Activated naive CD4-positive, alpha-beta T cell treated with Interleukin-2 at 50 U/mL for 16 hours (primary cell): ENCODE measurements around the gene METTL18.

ENCODE experiments used
- DNase-seq: peaks from one replicate; pipeline ENCODE4 v3.0.0-alpha.2; 2020

The METTL18 gene

DNA sequence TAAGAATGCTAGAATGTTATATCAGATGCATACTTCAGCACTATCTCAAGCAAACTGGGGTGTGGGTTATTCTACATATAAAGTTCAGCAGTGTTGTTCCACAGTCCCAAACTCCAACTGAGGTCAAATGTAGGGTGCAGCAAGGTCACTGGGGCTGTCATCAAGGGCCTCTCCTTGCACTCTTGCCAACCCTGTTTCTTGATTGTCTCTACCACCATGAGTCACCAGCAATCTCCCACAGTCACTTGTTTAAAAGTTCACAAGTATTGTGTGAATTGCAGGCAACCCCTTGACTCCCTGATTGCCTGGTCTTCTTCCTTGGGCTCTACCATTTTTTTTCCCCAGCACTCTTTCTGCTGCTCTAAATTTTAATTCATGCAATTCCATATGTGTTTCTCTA lies 10.6 kb downstream of the METTL18 start:
- no peak for DNase-seq

- DNase-seq: no peak
Observed at GRCh38 chr1:169782596-169782995, 12.1 kb downstream of the METTL18 start.

GRCh38 chr1:169779970-169780369 lies 14.7 kb downstream of the METTL18 start:
- no peak for DNase-seq

DNA sequence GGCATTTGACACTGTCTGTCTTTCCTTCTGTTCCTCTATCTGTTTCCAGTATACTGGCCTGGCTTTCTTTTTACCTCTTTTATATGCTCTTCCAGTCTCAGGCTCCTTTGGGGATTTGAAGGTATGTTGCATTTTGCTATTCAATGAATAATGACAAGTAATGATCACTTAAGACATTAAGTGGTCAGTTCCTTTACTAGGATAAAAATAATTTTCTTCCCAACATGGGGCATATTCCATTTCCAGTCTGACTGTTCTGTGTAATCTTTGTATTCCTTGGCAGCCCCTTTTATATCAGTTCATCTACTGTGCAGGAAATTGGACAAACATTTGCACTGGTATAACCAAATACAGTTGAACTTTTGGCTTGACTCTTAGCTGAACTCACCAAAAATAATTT lies 15.6 kb downstream of the METTL18 start:
- DNase-seq: no peak

- no peak for DNase-seq
Observed at GRCh38 chr1:169776440-169776839, 18.3 kb downstream of the METTL18 start.

DNA sequence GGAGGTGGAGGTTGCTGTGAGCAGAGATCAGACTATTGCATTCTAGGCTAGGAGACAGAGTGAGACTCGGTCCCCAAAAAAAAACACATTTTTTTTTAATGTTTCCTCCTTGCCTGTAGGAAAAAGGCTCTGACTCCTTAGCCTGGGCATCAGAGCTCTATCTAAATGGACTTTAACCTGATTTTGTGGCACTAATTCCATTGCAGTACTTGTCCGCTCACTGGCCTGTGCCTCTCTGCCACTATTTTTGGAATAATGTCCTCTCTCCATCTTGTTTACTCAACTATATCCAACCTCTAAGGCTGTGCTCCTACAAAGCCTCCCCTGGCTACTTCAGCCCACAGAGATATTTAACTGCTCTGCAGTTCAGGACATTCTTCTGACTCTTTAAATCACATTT lies 26.5 kb downstream of the METTL18 start:
- no peak for DNase-seq

GRCh38 chr1:169765580-169766331 lies 29.0 kb downstream of the METTL18 start:
- no peak for DNase-seq

- DNase-seq: no peak
Observed at GRCh38 chr1:169764919-169765318, 29.8 kb downstream of the METTL18 start.

- DNase-seq: no peak
Observed at GRCh38 chr1:169762699-169763098, 32.0 kb downstream of the METTL18 start.

DNA sequence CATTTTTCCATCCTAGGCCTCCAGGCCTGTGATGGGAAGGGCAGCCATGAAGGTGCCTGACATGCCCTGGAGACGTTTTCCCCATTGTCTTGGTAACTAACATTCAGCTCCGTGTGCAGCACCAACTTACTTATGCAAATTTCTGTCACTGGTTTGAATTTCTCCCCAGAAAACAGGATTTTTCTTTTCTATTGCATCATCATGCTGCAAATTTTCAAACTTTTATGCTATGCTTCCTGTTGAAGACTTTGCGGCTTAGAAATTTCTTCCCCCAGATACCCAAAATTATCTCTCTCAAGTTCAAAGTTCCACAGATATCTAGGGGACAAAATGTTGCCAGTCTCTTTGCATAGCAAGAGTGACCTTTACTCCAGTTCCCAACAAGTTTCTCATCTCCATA lies 35.7 kb downstream of the METTL18 start:
- DNase-seq: no peak

DNA sequence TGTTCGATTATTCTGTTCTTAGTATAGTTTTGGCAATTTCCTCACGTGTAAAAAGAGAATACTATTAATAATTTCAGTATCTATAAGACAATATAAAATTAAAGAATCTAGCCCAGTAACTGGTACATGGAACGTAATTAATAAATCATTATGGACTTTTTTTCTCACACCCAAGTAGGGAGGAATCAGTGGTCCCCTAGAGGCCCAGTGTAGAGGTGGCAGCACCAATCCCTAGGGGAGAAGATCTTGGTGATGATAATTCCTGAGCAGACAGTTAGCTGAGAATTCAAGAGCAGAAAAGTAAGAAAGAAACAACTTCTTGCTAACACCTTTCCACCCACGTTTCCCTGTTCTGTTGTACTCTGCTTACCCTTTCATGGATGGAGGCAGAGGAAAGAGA lies 41.2 kb downstream of the METTL18 start:
- DNase-seq: no peak

- DNase-seq: no peak
Observed at GRCh38 chr1:169750041-169750440, 44.7 kb downstream of the METTL18 start.

DNA sequence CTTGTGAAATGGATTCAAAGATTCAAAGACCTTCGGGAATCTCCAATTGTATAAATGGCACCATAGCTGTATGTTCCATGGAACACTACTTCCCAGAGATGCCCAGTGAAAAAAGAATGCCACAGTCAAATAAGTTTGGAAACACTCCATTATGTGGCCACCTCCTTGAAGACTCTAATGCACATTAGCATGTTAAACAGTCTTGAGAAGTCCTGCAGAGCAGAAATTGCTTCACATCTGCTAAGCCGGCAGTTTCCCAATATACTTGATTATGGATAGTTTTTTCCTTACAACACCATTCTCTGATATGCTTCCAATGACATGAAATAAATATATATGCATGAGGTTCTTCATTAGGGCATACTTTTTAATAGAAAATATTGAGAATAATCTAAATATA lies 48.2 kb downstream of the METTL18 start:
- DNase-seq: no peak

- DNase-seq: no peak
Observed at GRCh38 chr1:169745015-169745861, 49.5 kb downstream of the METTL18 start.
